ENCODE data around the gene CPXM1.
A peak's percentile ranks its signal among the peaks of the same experiment; 100 is the strongest.

Gene CPXM1

GRCh38 chr20:2762578-2763131 lies 37.8 kb downstream of the CPXM1 start:
- no peak for DNase-seq

- no peak for DNase-seq
These were observed 38.5 kb downstream of the CPXM1 start for GRCh38 chr20:2761885-2762284.

GRCh38 chr20:2760952-2761305 lies 39.5 kb downstream of the CPXM1 start:
- no peak for DNase-seq

- DNase-seq: no peak
These were observed 40.0 kb downstream of the CPXM1 start for GRCh38 chr20:2760297-2760951.

- DNase-seq: no peak
These were observed 40.7 kb downstream of the CPXM1 start for GRCh38 chr20:2759603-2760296.

- no peak for DNase-seq
These were observed 41.3 kb downstream of the CPXM1 start for GRCh38 chr20:2759143-2759542.

- DNase-seq: no peak
These were observed 42.5 kb downstream of the CPXM1 start for GRCh38 chr20:2757969-2758368.

- DNase-seq: no peak
These were observed 43.4 kb downstream of the CPXM1 start for GRCh38 chr20:2757001-2757400.

- DNase-seq: no peak
These were observed 44.3 kb downstream of the CPXM1 start for GRCh38 chr20:2756056-2756611.

- DNase-seq: no peak
These were observed 44.9 kb downstream of the CPXM1 start for GRCh38 chr20:2755451-2756055.

- no peak for DNase-seq
These were observed 46.0 kb downstream of the CPXM1 start for GRCh38 chr20:2754424-2754823.

- no peak for DNase-seq
These were observed 46.9 kb downstream of the CPXM1 start for GRCh38 chr20:2753461-2754040.

- DNase-seq: peak; percentile 35
These were observed 47.6 kb downstream of the CPXM1 start for GRCh38 chr20:2752567-2753460.

- DNase-seq: peak; percentile 25
These were observed 48.4 kb downstream of the CPXM1 start for GRCh38 chr20:2751878-2752566.

- DNase-seq: no peak
These were observed 49.0 kb downstream of the CPXM1 start for GRCh38 chr20:2751347-2751877.

- peak; percentile 10 for DNase-seq
These were observed 49.8 kb downstream of the CPXM1 start for GRCh38 chr20:2750491-2751251.

- DNase-seq: no peak
These were observed 50.4 kb downstream of the CPXM1 start for GRCh38 chr20:2749951-2750490.

GRCh38 chr20:2749343-2749950 lies 51.0 kb downstream of the CPXM1 start:
- DNase-seq: no peak

GRCh38 chr20:2748551-2749342 lies 51.7 kb downstream of the CPXM1 start:
- no peak for DNase-seq

Measured in activated CD4-positive, alpha-beta T cell treated with anti-CD3 and anti-CD28 coated beads, Interleukin-2, amount 50 U/mL, for 16 hours (primary cell).